ENCODE results near the gene ABCB1. TPM values are rescaled to one million over a fixed set of nuclear protein-coding genes. Genes with fewer than 3 reads are reported as not detected.

Gene ABCB1
- total and polyA plus RNA-seq, 10 of the 15 experiments (the other 5 are each of a cell fraction or from before 2014, with no cell fraction given): 0.40 to 13.9 (median 1.9) TPM

GRCh38 chr7:87604264-87604663 is 3.6 kb upstream of the ABCB1 start:
- RAD21 ChIA-PET (ENCODE audit: unreplicated experiment): no interaction called here
- no peak overlapping the region for H2AFZ ChIP-seq (ENCODE audit: control insufficient read depth, low read depth, low read length)
- no peak overlapping the region for H3K4me2 ChIP-seq (ENCODE audit: control insufficient read depth, insufficient read depth)
- H3K4me3 ChIP-seq: no peak overlapping the region
- CTCF ChIA-PET: no interaction called here
- no TSS peak for BruUV-seq (replicated peaks)
- no peaks in the 10 kb centered on the region for H3K36me3 ChIP-seq (ENCODE audit: control insufficient read depth in 2 of 2, insufficient read depth in 2 of 2, low read length in 1 of 2)
- no peaks in the 10 kb centered on the region for H3K79me2 ChIP-seq (ENCODE audit: control insufficient read depth, insufficient read depth, low read length)
- intact Hi-C loops (cut with micrococcal nuclease; ENCODE audit: unreplicated experiment): no loop called here
- no peak overlapping the region for H3K27ac ChIP-seq (ENCODE audit: control insufficient read depth, insufficient read depth)
- no peak for TF ChIP-seq EGR1 (IDR thresholded peaks at IDR 0.05; ENCODE audit: borderline replicate concordance in 1 of 2, low read depth in 2 of 2, low read length in 2 of 2)
- peaks cover 0 to 7% of the 10 kb centered on the region in 2 experiments; a peak in 1 of 4 replicates for H3K27me3 ChIP-seq (replicated peaks in 1 of 2; ENCODE audit: control insufficient read depth in 2 of 2, insufficient read depth in 2 of 2, low read length in 1 of 2)
- no peaks in the 10 kb centered on the region for H4K20me1 ChIP-seq (ENCODE audit: control insufficient read depth, insufficient read depth)
- H3K9me3 ChIP-seq (replicated peaks; ENCODE audit: control insufficient read depth, insufficient read depth, low read length): no peaks in the 10 kb centered on the region
- 0% methylated on average over 1 of the region's 1 CpG for WGBS (ENCODE audit: insufficient coverage, insufficient replicate concordance, low lambda C conversion rate, missing lambda C conversion rate)
- H3K9ac ChIP-seq (ENCODE audit: control insufficient read depth, insufficient read depth, low read length): no peak overlapping the region
- no peak for FAIRE-seq
- in situ Hi-C loops (cut with MboI): no loop called here
- SMC1A ChIA-PET (ENCODE audit: uncharacterized antibody, unreplicated experiment): no interaction called here
- POLR2A ChIA-PET: no interaction called here
- no peak for DNase-seq (ENCODE audit: low read depth, low spot score)
- ATAC-seq: no peak
- H3K4me1 ChIP-seq (ENCODE audit: control insufficient read depth, insufficient read depth, low read length): peaks cover 16% of the 10 kb centered on the region

DNA sequence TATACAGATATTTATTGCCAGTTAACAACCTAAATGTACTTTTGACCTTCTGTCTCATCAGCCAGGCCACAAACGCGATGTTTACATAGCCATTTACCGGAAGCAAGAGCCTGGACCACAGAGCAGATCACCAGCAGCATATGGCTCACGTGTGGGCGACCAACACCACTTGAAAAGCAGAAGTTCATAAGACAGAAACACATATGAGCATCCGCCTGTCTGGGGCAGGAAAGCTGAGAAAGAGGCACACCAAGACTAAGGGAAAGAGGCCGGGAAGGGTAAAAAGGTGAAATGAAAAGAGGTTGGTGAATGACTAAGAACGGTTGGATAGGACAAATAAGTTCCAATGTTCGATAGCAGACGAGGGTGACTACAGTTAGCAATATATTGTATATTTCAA is 1.3 kb downstream of the ABCB1 start:
- H3K9ac ChIP-seq (ENCODE audit: control insufficient read depth, insufficient read depth, low read length): no peak overlapping the region
- peak overlapping the region; percentile 90 for H3K4me2 ChIP-seq (ENCODE audit: control insufficient read depth, insufficient read depth)
- POLR2A ChIA-PET: interaction anchor here (1.0 to 1.8 kb wide), 3 partner anchors 27 to 619 kb away, joined by 3 to 5 read pairs (median 3); no protein-coding TSS in a partner anchor
- CTCF ChIA-PET: interaction anchor here (0.7 to 2.8 kb wide), 14 partner anchors 10 to 181 kb away, joined by 3 to 18 read pairs (median 4); partner anchors contain the start of gene RUNDC3B
- no peak overlapping the region for H3K4me3 ChIP-seq
- BruUV-seq (replicated peaks): no TSS peak
- ATAC-seq (peak; percentile 93), FAIRE-seq (peak; percentile 66), DNase-seq (ENCODE audit: low read depth, low spot score) (peak; percentile 60)
- intact Hi-C loops (cut with micrococcal nuclease; ENCODE audit: unreplicated experiment): loop anchor here (1.0 kb wide), 1 partner anchor 124 kb away; the partner anchor contains the start of gene ABCB4
- H3K79me2 ChIP-seq (ENCODE audit: control insufficient read depth, insufficient read depth, low read length): no peaks in the 10 kb centered on the region
- H3K27ac ChIP-seq (ENCODE audit: control insufficient read depth, insufficient read depth): no peak overlapping the region
- H2AFZ ChIP-seq (ENCODE audit: control insufficient read depth, low read depth, low read length): no peak overlapping the region; the same call in 1 of the 2 replicates
- no peaks in the 10 kb centered on the region for H3K36me3 ChIP-seq (ENCODE audit: control insufficient read depth in 2 of 2, insufficient read depth in 2 of 2, low read length in 1 of 2)
- H3K4me1 ChIP-seq (ENCODE audit: control insufficient read depth, insufficient read depth, low read length): peaks cover 22% of the 10 kb centered on the region
- no peaks in the 10 kb centered on the region for H4K20me1 ChIP-seq (ENCODE audit: control insufficient read depth, insufficient read depth)
- WGBS (ENCODE audit: insufficient coverage, insufficient replicate concordance, low lambda C conversion rate, missing lambda C conversion rate): 3% methylated on average over 10 of the region's 10 CpGs
- in situ Hi-C loops (cut with MboI): no loop called here
- RAD21 ChIA-PET (ENCODE audit: unreplicated experiment): interaction anchor here (0.9 to 3.5 kb wide), 19 partner anchors 10 to 625 kb away, joined by 3 to 33 read pairs (median 4); no protein-coding TSS in a partner anchor
- no peaks in the 10 kb centered on the region for H3K9me3 ChIP-seq (replicated peaks; ENCODE audit: control insufficient read depth, insufficient read depth, low read length)
- H3K27me3 ChIP-seq (replicated peaks in 1 of 2; ENCODE audit: control insufficient read depth in 2 of 2, insufficient read depth in 2 of 2, low read length in 1 of 2): peaks cover 0 to 7% of the 10 kb centered on the region in 2 experiments; a peak in 1 of 4 replicates
- SMC1A ChIA-PET (ENCODE audit: uncharacterized antibody, unreplicated experiment): interaction anchor here (0.8 to 6.1 kb wide), 18 partner anchors 10 to 329 kb away, joined by 3 to 52 read pairs (median 5); partner anchors contain the start of gene RUNDC3B
- TF ChIP-seq KLF5 (IDR thresholded peaks at IDR 0.05; ENCODE audit: partially characterized antibody) (no peak), ATF3 (IDR thresholded peaks at IDR 0.05; ENCODE audit: borderline replicate concordance, extremely low read depth, low read depth, low read length) (no peak), KDM1A (IDR thresholded peaks at IDR 0.05; ENCODE audit: borderline replicate concordance) (no peak), BCL3 (IDR thresholded peaks at IDR 0.05; ENCODE audit: borderline replicate concordance, insufficient read depth, low read depth, low read length, poor library complexity, severe bottlenecking) (peak; percentile 34), SREBF1 (IDR thresholded peaks at IDR 0.05; ENCODE audit: low read length) (no peak)
- TF ChIP-seq, protein P1, sequence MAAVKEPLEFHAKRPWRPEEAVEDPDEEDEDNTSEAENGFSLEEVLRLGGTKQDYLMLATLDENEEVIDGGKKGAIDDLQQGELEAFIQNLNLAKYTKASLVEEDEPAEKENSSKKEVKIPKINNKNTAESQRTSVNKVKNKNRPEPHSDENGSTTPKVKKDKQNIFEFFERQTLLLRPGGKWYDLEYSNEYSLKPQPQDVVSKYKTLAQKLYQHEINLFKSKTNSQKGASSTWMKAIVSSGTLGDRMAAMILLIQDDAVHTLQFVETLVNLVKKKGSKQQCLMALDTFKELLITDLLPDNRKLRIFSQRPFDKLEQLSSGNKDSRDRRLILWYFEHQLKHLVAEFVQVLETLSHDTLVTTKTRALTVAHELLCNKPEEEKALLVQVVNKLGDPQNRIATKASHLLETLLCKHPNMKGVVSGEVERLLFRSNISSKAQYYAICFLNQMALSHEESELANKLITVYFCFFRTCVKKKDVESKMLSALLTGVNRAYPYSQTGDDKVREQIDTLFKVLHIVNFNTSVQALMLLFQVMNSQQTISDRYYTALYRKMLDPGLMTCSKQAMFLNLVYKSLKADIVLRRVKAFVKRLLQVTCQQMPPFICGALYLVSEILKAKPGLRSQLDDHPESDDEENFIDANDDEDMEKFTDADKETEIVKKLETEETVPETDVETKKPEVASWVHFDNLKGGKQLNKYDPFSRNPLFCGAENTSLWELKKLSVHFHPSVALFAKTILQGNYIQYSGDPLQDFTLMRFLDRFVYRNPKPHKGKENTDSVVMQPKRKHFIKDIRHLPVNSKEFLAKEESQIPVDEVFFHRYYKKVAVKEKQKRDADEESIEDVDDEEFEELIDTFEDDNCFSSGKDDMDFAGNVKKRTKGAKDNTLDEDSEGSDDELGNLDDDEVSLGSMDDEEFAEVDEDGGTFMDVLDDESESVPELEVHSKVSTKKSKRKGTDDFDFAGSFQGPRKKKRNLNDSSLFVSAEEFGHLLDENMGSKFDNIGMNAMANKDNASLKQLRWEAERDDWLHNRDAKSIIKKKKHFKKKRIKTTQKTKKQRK (IDR thresholded peaks at IDR 0.05; ENCODE audit: low read depth, low read length): no peak

Measured in GM12878 (cell line).